ENCODE measurements around the gene MRPL58. TPM values are rescaled to one million over a fixed set of nuclear protein-coding genes. Genes with fewer than 3 reads are reported as not detected.

The MRPL58 gene
- total RNA-seq, 2 experiments from 2014 or later = 32.2 to 36.2 TPM

DNA sequence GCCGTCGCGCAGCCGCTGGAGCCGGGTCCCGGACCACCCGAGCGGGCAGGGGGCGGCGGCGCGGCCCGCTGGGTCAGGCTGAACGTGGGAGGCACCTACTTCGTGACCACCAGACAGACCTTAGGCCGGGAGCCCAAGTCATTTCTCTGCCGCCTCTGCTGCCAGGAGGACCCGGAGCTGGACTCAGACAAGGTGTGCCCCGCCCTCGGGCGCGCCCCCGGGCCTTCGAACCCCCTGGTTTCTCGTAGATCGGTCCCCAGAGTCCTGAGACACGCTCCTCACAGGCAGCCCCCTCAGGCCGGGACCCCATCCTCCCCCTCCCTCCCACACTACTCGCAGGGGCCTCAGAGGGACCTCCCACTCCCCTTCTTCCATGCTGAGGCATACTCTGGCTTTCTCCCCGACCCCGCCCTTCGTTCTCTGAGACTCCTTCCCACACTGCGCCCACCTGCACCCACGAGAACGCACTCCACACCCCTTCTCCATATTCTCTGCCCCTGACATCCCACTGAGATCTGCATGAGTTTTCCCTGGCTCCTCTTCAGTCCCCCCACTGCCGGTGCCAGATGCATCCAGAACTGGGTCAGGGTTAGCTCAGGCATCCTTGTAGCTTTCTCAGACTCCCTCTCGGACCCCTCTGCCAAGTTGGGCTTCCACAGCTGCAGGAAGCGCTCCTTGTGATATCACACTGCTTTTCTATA lies 35.1 kb downstream of the MRPL58 start:
- H3K36me3 Mint-ChIP-seq = peaks cover 9% of the 10 kb centered on the region
- POLR2A ChIA-PET = interaction anchor here (1.0 to 2.9 kb wide), 7 partner anchors 12 to 107 kb away, joined by 3 to 14 read pairs (median 5); partner anchors contain the start of genes JPT1 and MRPL58
- H3K4me3 Mint-ChIP-seq = peak overlapping the region; percentile 96
- no peaks in the 10 kb centered on the region for H3K27me3 Mint-ChIP-seq
- peaks cover 27% of the 10 kb centered on the region for H3K4me1 Mint-ChIP-seq
- H3K9me3 Mint-ChIP-seq = no peaks in the 10 kb centered on the region
- peak; percentile 5 for ATAC-seq (ENCODE audit: low read depth)
- peak overlapping the region; percentile 91 for H3K27ac Mint-ChIP-seq
- DNase-seq = no peak

DNA sequence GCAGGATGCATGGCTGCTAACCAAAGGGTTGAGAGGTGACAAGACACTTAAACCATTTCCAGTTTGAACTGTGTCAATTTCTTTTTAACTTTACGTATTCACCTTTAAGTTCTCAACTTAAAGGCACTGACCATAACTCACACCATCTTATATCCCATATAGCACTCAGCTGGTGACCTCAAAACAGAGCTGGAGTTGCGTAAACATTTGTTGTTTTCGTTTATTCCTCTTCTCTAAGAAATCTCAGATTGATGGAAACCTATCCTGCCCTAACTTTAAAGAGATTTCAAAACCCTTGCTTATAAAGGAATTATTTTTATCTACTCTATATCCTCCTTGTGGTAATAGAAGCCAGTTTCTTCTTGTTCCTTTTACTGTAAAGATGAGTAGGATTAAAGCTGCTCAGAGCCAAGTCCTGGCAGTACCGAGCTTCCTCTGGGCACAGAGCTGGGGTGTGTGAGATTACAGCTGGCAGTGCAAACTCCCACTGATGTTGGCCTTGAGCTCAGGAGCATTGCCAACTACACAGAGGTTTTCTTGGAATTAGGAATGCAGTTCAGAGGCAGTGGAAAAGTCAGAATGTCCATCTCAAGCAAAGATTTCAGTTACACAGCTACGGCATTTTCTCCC lies 35.9 kb downstream of the MRPL58 start:
- no peaks in the 10 kb centered on the region for H3K9me3 Mint-ChIP-seq
- H3K4me1 Mint-ChIP-seq = peaks cover 27% of the 10 kb centered on the region
- peak overlapping the region; percentile 96 for H3K4me3 Mint-ChIP-seq
- POLR2A ChIA-PET = interaction anchor here (0.9 to 2.9 kb wide), 5 partner anchors 12 to 106 kb away, joined by 3 to 13 read pairs (median 4); partner anchors contain the start of genes JPT1 and MRPL58
- DNase-seq = no peak
- peak overlapping the region; percentile 91 for H3K27ac Mint-ChIP-seq
- H3K36me3 Mint-ChIP-seq = peaks cover 12% of the 10 kb centered on the region
- no peak for ATAC-seq (ENCODE audit: low read depth)
- H3K27me3 Mint-ChIP-seq = no peaks in the 10 kb centered on the region

DNA sequence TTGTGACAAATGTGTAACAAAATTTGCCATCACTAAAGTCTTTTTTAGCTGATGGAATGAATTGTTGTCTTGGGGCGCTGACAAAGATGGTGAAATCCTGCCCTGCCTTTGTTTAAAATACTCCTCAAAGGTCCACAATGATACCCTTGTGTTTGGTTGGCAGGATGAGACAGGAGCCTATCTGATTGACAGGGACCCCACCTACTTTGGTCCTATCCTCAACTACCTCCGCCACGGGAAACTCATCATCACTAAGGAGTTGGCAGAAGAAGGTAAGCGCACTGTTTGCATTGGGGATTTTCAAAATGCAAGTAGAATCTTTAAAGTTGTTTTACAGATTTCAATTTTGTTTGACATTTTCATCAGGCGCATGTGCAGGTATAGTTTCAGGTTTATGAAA lies 36.6 kb downstream of the MRPL58 start:
- no peak for ATAC-seq (ENCODE audit: low read depth)
- H3K4me1 Mint-ChIP-seq = peaks cover 27% of the 10 kb centered on the region
- H3K36me3 Mint-ChIP-seq = peaks cover 14% of the 10 kb centered on the region
- DNase-seq = no peak
- H3K9me3 Mint-ChIP-seq = no peaks in the 10 kb centered on the region
- POLR2A ChIA-PET = interaction anchor here (0.9 to 1.0 kb wide), 2 partner anchors 10 to 13 kb away, joined by 3 to 4 read pairs; no protein-coding TSS in a partner anchor
- H3K27me3 Mint-ChIP-seq = no peaks in the 10 kb centered on the region
- no peak overlapping the region for H3K27ac Mint-ChIP-seq
- no peak overlapping the region for H3K4me3 Mint-ChIP-seq

DNA sequence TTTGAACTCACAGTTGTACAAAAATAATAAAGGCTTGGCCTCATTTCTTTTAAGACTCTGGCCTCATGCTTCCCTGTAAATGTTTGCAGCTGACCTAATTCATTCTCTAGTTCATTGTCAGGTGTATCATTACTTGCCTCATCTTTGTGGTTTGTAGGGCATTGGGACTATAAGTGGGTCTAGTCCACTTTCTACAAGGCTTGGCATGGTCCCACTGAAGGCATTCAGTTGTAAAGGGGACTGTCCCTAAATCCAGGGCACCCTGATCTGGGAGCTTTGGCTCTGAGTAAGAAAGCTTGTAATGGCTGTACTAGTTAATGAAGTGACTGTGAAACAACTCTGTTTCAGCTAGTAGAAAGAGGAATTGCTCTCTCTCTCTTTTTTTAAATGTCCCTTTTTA lies 37.2 kb downstream of the MRPL58 start:
- Mint-ChIP-seq H3K27ac (no peak overlapping the region), H3K9me3 (no peaks in the 10 kb centered on the region), H3K36me3 (peaks cover 17% of the 10 kb centered on the region), H3K4me3 (no peak overlapping the region), H3K4me1 (peaks cover 25% of the 10 kb centered on the region), H3K27me3 (no peaks in the 10 kb centered on the region)
- POLR2A ChIA-PET = interaction anchor here (0.6 to 1.0 kb wide), 3 partner anchors 10 to 133 kb away, joined by 3 to 4 read pairs (median 3); partner anchors contain the start of gene SUMO2
- ATAC-seq (ENCODE audit: low read depth) = no peak
- DNase-seq = no peak

DNA sequence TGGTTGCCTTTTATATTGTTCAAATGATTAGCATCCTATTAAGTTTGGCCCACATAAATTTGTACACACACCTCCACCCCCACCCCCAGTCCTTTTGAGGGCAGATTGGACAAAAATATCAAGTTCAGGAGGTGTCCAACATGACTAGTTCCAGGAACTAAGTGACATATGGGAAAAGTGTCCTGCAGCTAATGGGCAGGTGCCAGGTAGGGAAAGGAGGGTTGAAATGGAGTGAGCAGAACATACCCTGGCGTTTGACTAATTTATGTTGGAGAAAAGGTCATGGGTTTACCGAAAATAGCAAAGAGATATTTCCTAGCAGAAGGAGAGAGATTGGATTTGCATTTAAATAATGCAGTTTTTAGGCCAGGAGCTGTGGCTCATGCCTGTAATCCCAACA lies 39.5 kb downstream of the MRPL58 start:
- POLR2A ChIA-PET = interaction anchor here (1.2 kb wide), 1 partner anchor 16 kb away, joined by 3 read pairs; no protein-coding TSS in a partner anchor
- Mint-ChIP-seq H3K4me1 (peaks cover 17% of the 10 kb centered on the region), H3K4me3 (no peak overlapping the region), H3K36me3 (peaks cover 22% of the 10 kb centered on the region), H3K27ac (no peak overlapping the region), H3K27me3 (no peaks in the 10 kb centered on the region), H3K9me3 (no peaks in the 10 kb centered on the region)
- DNase-seq (no peak), ATAC-seq (ENCODE audit: low read depth) (no peak)

GRCh38 chr17:75059369-75060345 lies 47.2 kb downstream of the MRPL58 start:
- Mint-ChIP-seq H3K27ac (peak overlapping the region; percentile 56), H3K4me1 (peaks cover 12% of the 10 kb centered on the region), H3K9me3 (no peaks in the 10 kb centered on the region), H3K36me3 (peaks cover 7% of the 10 kb centered on the region), H3K27me3 (no peaks in the 10 kb centered on the region), H3K4me3 (no peak overlapping the region)
- no peak for DNase-seq
- POLR2A ChIA-PET = interaction anchor here (0.7 to 1.3 kb wide), 6 partner anchors 10 to 397 kb away, joined by 3 to 4 read pairs (median 4); partner anchors contain the start of genes GGA3, KCTD2, MRPS7 and SLC16A5
- no peak for ATAC-seq (ENCODE audit: low read depth)

DNA sequence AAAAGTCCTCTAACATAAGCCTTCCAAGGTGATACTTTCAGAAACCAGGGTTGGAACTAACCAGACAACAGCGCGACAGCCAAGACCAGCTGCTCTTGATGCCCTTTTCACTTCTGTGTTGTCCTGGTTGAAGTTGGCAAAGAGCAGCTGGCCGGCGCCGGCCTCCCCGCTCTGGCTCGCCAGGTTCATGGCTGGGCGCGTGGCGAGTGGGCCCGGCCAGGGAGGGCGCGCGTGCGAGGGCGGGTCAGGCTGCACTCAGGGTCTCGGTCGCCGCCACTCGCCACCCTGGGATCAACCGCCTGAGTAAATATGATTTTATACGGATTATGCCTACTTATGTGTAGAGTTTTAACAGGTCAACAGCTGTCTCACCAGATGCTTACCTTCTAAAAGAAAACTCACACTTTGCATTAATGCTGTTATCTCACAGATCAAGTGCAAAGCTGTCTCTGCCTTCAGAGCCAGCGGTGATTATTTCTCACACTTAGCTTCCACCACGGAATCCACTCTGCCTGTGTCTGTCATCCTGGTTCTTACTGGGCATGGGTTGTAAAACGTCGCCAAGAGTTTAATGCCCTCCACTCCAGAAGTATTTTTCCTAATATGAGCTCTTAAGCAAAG lies 48.1 kb downstream of the MRPL58 start:
- peaks cover 7% of the 10 kb centered on the region for H3K36me3 Mint-ChIP-seq
- ATAC-seq (ENCODE audit: low read depth) = no peak
- peaks cover 14% of the 10 kb centered on the region for H3K4me1 Mint-ChIP-seq
- H3K9me3 Mint-ChIP-seq = no peaks in the 10 kb centered on the region
- POLR2A ChIA-PET = interaction anchor here (1.0 to 3.0 kb wide), 4 partner anchors 13 to 54 kb away, joined by 3 to 8 read pairs (median 4); partner anchors contain the start of genes ATP5PD, KCTD2 and SLC16A5
- no peak overlapping the region for H3K27ac Mint-ChIP-seq
- no peaks in the 10 kb centered on the region for H3K27me3 Mint-ChIP-seq
- DNase-seq = no peak
- no peak overlapping the region for H3K4me3 Mint-ChIP-seq

- no peak for ATAC-seq (ENCODE audit: low read depth)
- no peaks in the 10 kb centered on the region for H3K27me3 Mint-ChIP-seq
- no peaks in the 10 kb centered on the region for H3K9me3 Mint-ChIP-seq
- H3K27ac Mint-ChIP-seq = no peak overlapping the region
- POLR2A ChIA-PET = interaction anchor here (1.0 to 3.0 kb wide), 2 partner anchors 14 to 27 kb away, joined by 3 to 8 read pairs; partner anchors contain the start of genes ATP5PD, KCTD2 and SLC16A5
- H3K36me3 Mint-ChIP-seq = peaks cover 9% of the 10 kb centered on the region
- DNase-seq = no peak
- H3K4me3 Mint-ChIP-seq = no peak overlapping the region
- H3K4me1 Mint-ChIP-seq = peaks cover 18% of the 10 kb centered on the region
Observed at GRCh38 chr17:75061055-75061438, 48.6 kb downstream of the MRPL58 start.

DNA sequence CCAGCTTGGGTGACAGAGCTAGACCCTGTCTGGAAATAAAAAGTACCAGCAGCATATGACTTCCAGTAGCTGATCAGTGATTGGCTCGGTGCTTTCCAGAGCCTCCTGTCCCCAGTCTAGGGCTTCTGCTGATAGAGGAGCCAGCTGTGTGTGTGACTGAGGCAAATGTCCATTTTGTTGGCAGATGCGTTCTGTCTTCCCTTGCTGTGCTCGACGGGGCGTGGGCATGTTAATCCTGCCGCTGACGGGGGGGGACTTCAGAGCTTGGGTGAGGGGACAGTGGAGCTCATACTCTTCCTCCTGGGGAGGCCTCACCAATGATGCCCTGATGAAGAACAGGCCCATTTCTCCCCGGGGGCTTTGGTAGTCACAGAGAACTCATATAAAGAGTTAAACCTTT lies 49.1 kb downstream of the MRPL58 start:
- H3K4me3 Mint-ChIP-seq = no peak overlapping the region
- no peaks in the 10 kb centered on the region for H3K27me3 Mint-ChIP-seq
- H3K27ac Mint-ChIP-seq = no peak overlapping the region
- ATAC-seq (ENCODE audit: low read depth) (no peak), DNase-seq (no peak)
- POLR2A ChIA-PET = interaction anchor here (3.0 kb wide), 1 partner anchor 14 kb away, joined by 8 read pairs; the partner anchor contains the start of genes ATP5PD and KCTD2
- no peaks in the 10 kb centered on the region for H3K9me3 Mint-ChIP-seq
- H3K4me1 Mint-ChIP-seq = peaks cover 21% of the 10 kb centered on the region
- peaks cover 5% of the 10 kb centered on the region for H3K36me3 Mint-ChIP-seq

DNA sequence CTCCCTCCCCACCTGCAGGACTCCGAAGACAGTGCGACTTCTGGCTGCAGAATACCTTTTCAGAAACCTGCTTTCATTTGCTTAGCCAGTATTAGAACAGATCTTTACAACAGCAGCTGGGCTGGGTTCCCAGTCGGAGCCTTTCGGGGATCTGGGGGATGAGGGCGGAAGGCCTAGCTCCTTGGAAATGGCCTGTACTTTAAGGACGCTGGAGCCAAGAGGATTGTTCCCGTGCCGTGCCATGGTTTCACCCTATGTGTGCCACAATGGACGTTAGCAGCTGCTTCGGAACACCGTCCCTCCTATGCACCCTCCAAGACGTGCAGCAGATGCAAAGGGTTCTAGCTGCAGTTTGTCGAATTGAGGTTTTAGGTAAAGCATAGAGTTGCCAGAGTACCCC lies 50.7 kb downstream of the MRPL58 start:
- H3K27me3 Mint-ChIP-seq = no peaks in the 10 kb centered on the region
- no peak for ATAC-seq (ENCODE audit: low read depth)
- H3K4me1 Mint-ChIP-seq = peaks cover 28% of the 10 kb centered on the region
- no peaks in the 10 kb centered on the region for H3K9me3 Mint-ChIP-seq
- POLR2A ChIA-PET = interaction anchor here (1.0 to 3.0 kb wide), 2 partner anchors 16 to 51 kb away, joined by 4 to 8 read pairs; partner anchors contain the start of genes ATP5PD and KCTD2
- DNase-seq = no peak
- H3K4me3 Mint-ChIP-seq = no peak overlapping the region
- H3K27ac Mint-ChIP-seq = no peak overlapping the region
- peaks cover 4% of the 10 kb centered on the region for H3K36me3 Mint-ChIP-seq

- H3K4me1 Mint-ChIP-seq = peaks cover 29% of the 10 kb centered on the region
- no peak for ATAC-seq (ENCODE audit: low read depth)
- H3K27me3 Mint-ChIP-seq = no peaks in the 10 kb centered on the region
- H3K36me3 Mint-ChIP-seq = peaks cover 4% of the 10 kb centered on the region
- H3K27ac Mint-ChIP-seq = no peak overlapping the region
- no peak overlapping the region for H3K4me3 Mint-ChIP-seq
- POLR2A ChIA-PET = interaction anchor here (1.0 to 3.0 kb wide), 2 partner anchors 16 to 51 kb away, joined by 4 to 8 read pairs; partner anchors contain the start of genes ATP5PD and KCTD2
- H3K9me3 Mint-ChIP-seq = no peaks in the 10 kb centered on the region
- DNase-seq = no peak
Observed at GRCh38 chr17:75063626-75064025, 51.2 kb downstream of the MRPL58 start.

DNA sequence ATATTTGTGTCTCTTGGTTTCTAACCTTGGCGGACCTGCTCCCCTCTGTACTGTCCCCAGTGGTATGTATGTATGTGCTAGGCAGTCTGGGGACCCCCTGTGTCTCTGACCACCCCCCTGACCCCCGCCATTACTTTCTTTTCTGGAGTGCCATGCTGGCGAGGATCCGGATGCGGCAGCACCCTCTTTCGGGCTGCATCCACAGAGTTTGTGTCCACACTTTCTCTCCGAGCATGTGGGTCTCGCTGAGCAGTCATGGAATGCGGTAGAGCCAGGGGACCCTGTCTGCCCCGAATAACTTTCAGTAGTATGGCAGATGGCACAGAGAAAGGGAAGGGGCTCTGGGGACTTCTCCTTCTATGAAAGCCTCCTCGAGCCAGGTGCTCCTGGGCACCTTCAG lies 51.6 kb downstream of the MRPL58 start:
- H3K4me3 Mint-ChIP-seq = no peak overlapping the region
- POLR2A ChIA-PET = no interaction called here
- ATAC-seq (ENCODE audit: low read depth) (no peak), DNase-seq (no peak)
- H3K9me3 Mint-ChIP-seq = no peaks in the 10 kb centered on the region
- peaks cover 4% of the 10 kb centered on the region for H3K36me3 Mint-ChIP-seq
- H3K27me3 Mint-ChIP-seq = no peaks in the 10 kb centered on the region
- peaks cover 32% of the 10 kb centered on the region for H3K4me1 Mint-ChIP-seq
- no peak overlapping the region for H3K27ac Mint-ChIP-seq
